ENCODE results near the gene SNRPB. TPM values are rescaled to one million over a fixed set of nuclear protein-coding genes. Genes with fewer than 3 reads are reported as not detected.

SNRPB gene
- total and polyA plus RNA-seq, 2 donors from 2014 or later, result 118 to 144 TPM

GRCh38 chr20:2476742-2477615 is 6.4 kb upstream of the SNRPB start:
- intact Hi-C loops (cut with DNase I), result no loop called here
- H3K9ac ChIP-seq (ENCODE audit: low read length in 3 of 3), result no peak overlapping the region
- H3K27me3 ChIP-seq (ENCODE audit: control insufficient read depth, insufficient read depth, low read length), result no peaks in the 10 kb centered on the region
- H3K9me3 ChIP-seq (ENCODE audit: control insufficient read depth in 2 of 3, insufficient read depth in 1 of 3, low read length in 3 of 3), result peaks cover 0 to 6% (median 0%) of the 10 kb centered on the region in 3 donors
- no peak overlapping the region for H3K27ac ChIP-seq (ENCODE audit: low read depth in 2 of 2, low read length in 2 of 2)
- no peak overlapping the region for H3K4me3 ChIP-seq (ENCODE audit: low read length in 3 of 3)
- DNase-seq (no peak), FAIRE-seq (no peak)
- no peaks in the 10 kb centered on the region for H3K4me1 ChIP-seq (ENCODE audit: control insufficient read depth in 2 of 3, insufficient read depth in 2 of 3, low read depth in 1 of 3, low read length in 3 of 3)
- H3K36me3 ChIP-seq (ENCODE audit: control insufficient read depth in 2 of 3, insufficient read depth in 3 of 3, low read length in 3 of 3), result peaks cover 0 to 8% (median 0%) of the 10 kb centered on the region in 3 donors
- no peak for TF ChIP-seq CTCF (IDR thresholded peaks at IDR 0.05; ENCODE audit: borderline replicate concordance, extremely low read depth, insufficient read depth)

- FAIRE-seq (no peak), DNase-seq (no peak)
- Histone ChIP-seq H3K9me3 (ENCODE audit: control insufficient read depth in 2 of 3, insufficient read depth in 1 of 3, low read length in 3 of 3) (peaks cover 0 to 6% (median 0%) of the 10 kb centered on the region in 3 donors), H3K4me3 (ENCODE audit: low read length in 3 of 3) (no peak overlapping the region), H3K36me3 (ENCODE audit: control insufficient read depth in 2 of 3, insufficient read depth in 3 of 3, low read length in 3 of 3) (no peaks in the 10 kb centered on the region), H3K27ac (ENCODE audit: low read depth in 2 of 2, low read length in 2 of 2) (no peak overlapping the region), H3K27me3 (ENCODE audit: control insufficient read depth, insufficient read depth, low read length) (no peaks in the 10 kb centered on the region), H3K4me1 (ENCODE audit: control insufficient read depth in 2 of 3, insufficient read depth in 2 of 3, low read depth in 1 of 3, low read length in 3 of 3) (no peaks in the 10 kb centered on the region), H3K9ac (ENCODE audit: low read length in 3 of 3) (no peak overlapping the region)
- TF ChIP-seq CTCF (IDR thresholded peaks at IDR 0.05; ENCODE audit: borderline replicate concordance, extremely low read depth, insufficient read depth), result no peak
- intact Hi-C loops (cut with DNase I), result no loop called here
Measured at GRCh38 chr20:2475850-2476741, 5.5 kb upstream of the SNRPB start.

GRCh38 chr20:2473516-2473915 is 2.9 kb upstream of the SNRPB start:
- H3K9me3 ChIP-seq (ENCODE audit: control insufficient read depth in 2 of 3, insufficient read depth in 1 of 3, low read length in 3 of 3), result no peaks in the 10 kb centered on the region
- H3K4me1 ChIP-seq (ENCODE audit: control insufficient read depth in 2 of 3, insufficient read depth in 2 of 3, low read depth in 1 of 3, low read length in 3 of 3), result peaks cover 0 to 7% (median 2%) of the 10 kb centered on the region in 3 donors
- intact Hi-C loops (cut with DNase I), result no loop called here
- H3K36me3 ChIP-seq (ENCODE audit: control insufficient read depth in 2 of 3, insufficient read depth in 3 of 3, low read length in 3 of 3), result no peaks in the 10 kb centered on the region
- FAIRE-seq, result no peak
- no peak overlapping the region for H3K4me3 ChIP-seq (ENCODE audit: low read length in 3 of 3)
- no peaks in the 10 kb centered on the region for H3K27me3 ChIP-seq (ENCODE audit: control insufficient read depth, insufficient read depth, low read length)
- no peak overlapping the region for H3K9ac ChIP-seq (ENCODE audit: low read length in 3 of 3)
- DNase-seq, result no peak
- no peak overlapping the region for H3K27ac ChIP-seq (ENCODE audit: low read depth in 2 of 2, low read length in 2 of 2)
- no peak for TF ChIP-seq CTCF (IDR thresholded peaks at IDR 0.05; ENCODE audit: borderline replicate concordance, extremely low read depth, insufficient read depth)

All from kidney (tissue), 14 donors.